GM21619 (cell line): ENCODE results near the gene PABPN1.

Experiments used
- ATAC-seq: cut with Tn5 transposase; IDR thresholded peaks from one replicate; pipeline ENCODE4 v1.9.1; 2021; ENCODE audit not compliant: unreplicated experiment

Gene PABPN1

GRCh38 chr14:23358042-23358441, 36.8 kb downstream of the PABPN1 start:
- ATAC-seq = no peak

GRCh38 chr14:23358553-23359166, 37.4 kb downstream of the PABPN1 start:
- ATAC-seq = no peak

- ATAC-seq = no peak
Observed at GRCh38 chr14:23359167-23359626, 37.9 kb downstream of the PABPN1 start.

- ATAC-seq = no peak
Observed at GRCh38 chr14:23359722-23360447, 38.6 kb downstream of the PABPN1 start.

- ATAC-seq = no peak
Observed at GRCh38 chr14:23360496-23360895, 39.2 kb downstream of the PABPN1 start.

- ATAC-seq = no peak
Observed at GRCh38 chr14:23361320-23361719, 40.1 kb downstream of the PABPN1 start.

GRCh38 chr14:23361763-23362162, 40.5 kb downstream of the PABPN1 start:
- no peak for ATAC-seq

- ATAC-seq = no peak
Observed at GRCh38 chr14:23362200-23362599, 40.9 kb downstream of the PABPN1 start.

- ATAC-seq = no peak
Observed at GRCh38 chr14:23364164-23365035, 43.1 kb downstream of the PABPN1 start.

- no peak for ATAC-seq
Observed at GRCh38 chr14:23365036-23365731, 43.9 kb downstream of the PABPN1 start, which contains the start of gene EFS. Gene EFS, minus strand, starts transcription at chr14:23365172. Its CDS starts 147 bp downstream, at chr14:23365025.

- no peak for ATAC-seq
Observed at GRCh38 chr14:23365732-23366425, 44.6 kb downstream of the PABPN1 start.

- ATAC-seq = no peak
Observed at GRCh38 chr14:23366426-23366921, 45.2 kb downstream of the PABPN1 start.

- ATAC-seq = no peak
Observed at GRCh38 chr14:23370221-23370620, 49.0 kb downstream of the PABPN1 start.

GRCh38 chr14:23371865-23372264, 50.6 kb downstream of the PABPN1 start:
- ATAC-seq = no peak

GRCh38 chr14:23372509-23372908, 51.3 kb downstream of the PABPN1 start, which contains the start of gene IL25:
Gene IL25, plus strand, starts transcription at chr14:23372809.
- ATAC-seq = no peak

GRCh38 chr14:23373041-23373440, 51.8 kb downstream of the PABPN1 start:
- no peak for ATAC-seq
